Progenitor cell of endocrine pancreas (in vitro differentiated cells): Measurements from ENCODE around the gene PAOX. TPM values are rescaled to one million over a fixed set of nuclear protein-coding genes. Genes with fewer than 3 reads are reported as not detected.

Source experiments
- DNase-seq: peaks from one replicate; pipeline ENCODE4 v3.0.0; 2021; ENCODE audit warnings: low spot score; ENCODE audit not compliant: unreplicated experiment
- H3K27ac Mint-ChIP-seq: 2 replicates; pipeline ENCODE4 v1.8.0; 2021; ENCODE audit warnings: mild to moderate bottlenecking, moderate library complexity, mixed read lengths
- H3K27me3 Mint-ChIP-seq: 2 replicates; pipeline ENCODE4 v1.8.0; 2021; ENCODE audit warnings: mixed read lengths
- H3K36me3 Mint-ChIP-seq: 2 replicates; pipeline ENCODE4 v1.8.0; 2022; ENCODE audit warnings: mixed read lengths; ENCODE audit not compliant: insufficient read depth
- H3K4me1 Mint-ChIP-seq: 2 replicates; pipeline ENCODE4 v1.8.0; 2021; ENCODE audit warnings: low read depth, mixed read lengths
- H3K4me3 Mint-ChIP-seq: 2 replicates; pipeline ENCODE4 v1.8.0; 2021; ENCODE audit warnings: low read depth, mild to moderate bottlenecking, moderate library complexity, mixed read lengths
- H3K9me3 Mint-ChIP-seq: 2 replicates; pipeline ENCODE4 v1.8.0; 2021; ENCODE audit warnings: low read depth, mixed read lengths
- CTCF ChIP-seq: fragments of 200-600 bp; sonication (generic); IDR thresholded peaks from one replicate; pipeline ENCODE4 v1.5.0; 2021; ENCODE audit warnings: antibody characterized with exemption, mild to moderate bottlenecking; ENCODE audit not compliant: unreplicated experiment
- total RNA-seq: library from RNA; stranded (reverse); gene quantifications from 2 replicates; pipeline ENCODE4 v1.2.1, GENCODE V29; 2021

PAOX gene
- total RNA-seq, 1 donor from 2014 or later: 11.9 TPM

DNA sequence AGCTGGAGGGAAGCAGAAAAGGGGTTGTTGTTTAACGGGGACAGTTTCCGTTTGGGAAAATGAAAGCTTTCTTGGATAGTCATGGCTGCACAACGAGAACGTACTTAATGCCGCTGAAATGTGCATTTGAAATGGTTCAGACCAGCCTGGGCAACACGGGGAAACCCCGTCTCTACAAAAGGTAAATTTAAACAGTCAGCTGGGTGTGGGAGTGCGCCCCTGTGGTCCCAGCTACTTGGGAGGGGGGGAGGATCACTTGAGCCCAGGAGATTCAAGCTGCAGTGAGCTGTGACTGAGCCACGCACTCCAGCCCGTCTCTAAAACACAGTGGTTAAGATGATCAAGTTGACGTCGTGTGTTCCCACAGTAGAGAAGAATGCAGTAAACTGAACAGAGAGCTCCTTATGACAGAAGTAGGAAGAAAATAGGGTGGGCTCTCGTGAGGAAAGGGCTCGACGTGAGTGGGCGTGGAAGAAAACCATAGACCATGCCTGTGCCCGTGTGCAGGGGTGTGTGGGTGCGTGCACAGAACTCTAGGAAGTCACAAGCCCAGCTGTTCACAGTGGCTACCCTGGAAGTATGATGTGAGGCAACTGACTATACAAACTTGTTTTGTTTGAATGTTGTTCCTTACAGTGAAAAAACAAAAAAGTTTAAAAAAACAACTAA, 17.2 kb upstream of the PAOX start:
- Mint-ChIP-seq H3K4me3 (no peak overlapping the region), H3K4me1 (peaks cover 6% of the 10 kb centered on the region), H3K36me3 (peaks cover 8% of the 10 kb centered on the region), H3K27ac (no peak overlapping the region), H3K9me3 (no peaks in the 10 kb centered on the region), H3K27me3 (no peaks in the 10 kb centered on the region)
- no peak for DNase-seq
- TF ChIP-seq CTCF: no peak

GRCh38 chr10:133362846-133363245, 16.2 kb upstream of the PAOX start:
- Mint-ChIP-seq H3K9me3 (no peaks in the 10 kb centered on the region), H3K36me3 (peaks cover 8% of the 10 kb centered on the region), H3K4me3 (no peak overlapping the region), H3K27me3 (no peaks in the 10 kb centered on the region), H3K4me1 (peaks cover 6% of the 10 kb centered on the region), H3K27ac (no peak overlapping the region)
- DNase-seq: no peak
- no peak for TF ChIP-seq CTCF

DNA sequence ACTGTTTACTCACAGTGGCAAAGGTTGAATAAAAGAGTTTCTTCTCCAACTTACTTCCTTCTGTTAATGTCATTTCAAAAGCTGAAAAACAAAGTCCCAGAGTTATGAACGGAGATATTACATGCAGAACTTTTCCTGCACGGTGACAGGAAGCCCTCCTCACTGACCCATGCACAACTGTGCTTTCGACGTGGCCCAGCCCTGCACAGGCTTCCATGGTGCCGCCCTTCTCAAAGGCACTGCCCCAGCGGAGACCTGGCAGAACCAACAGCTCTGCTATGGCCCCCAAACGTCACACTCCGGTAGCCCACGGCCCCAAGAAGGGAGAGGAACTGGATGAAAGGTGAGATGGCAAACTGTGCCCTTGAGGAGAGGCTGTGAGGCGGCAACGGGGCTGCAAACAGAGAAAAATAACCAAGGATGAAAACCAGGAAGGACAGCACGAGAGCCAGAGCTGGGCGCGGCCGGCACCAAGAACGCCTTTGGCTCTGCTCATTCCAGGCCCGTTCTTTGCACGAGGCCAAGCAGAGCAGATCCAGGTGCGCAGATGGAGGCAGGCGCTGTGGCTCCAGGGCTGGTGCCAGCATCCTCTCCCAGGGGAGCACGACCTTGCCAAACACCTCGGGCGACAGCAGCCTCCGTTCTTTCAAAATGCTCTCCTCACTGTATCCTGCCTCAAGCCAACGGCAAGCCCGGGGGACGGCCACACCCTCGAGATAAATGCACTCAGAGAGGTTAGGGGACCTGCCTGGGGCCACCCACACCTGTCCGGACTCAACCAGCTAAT, 14.2 kb upstream of the PAOX start:
- no peak overlapping the region for H3K4me3 Mint-ChIP-seq
- no peak for TF ChIP-seq CTCF
- no peak for DNase-seq
- H3K27me3 Mint-ChIP-seq: no peaks in the 10 kb centered on the region
- peak overlapping the region; percentile 13 for H3K27ac Mint-ChIP-seq
- H3K9me3 Mint-ChIP-seq: no peaks in the 10 kb centered on the region
- peaks cover 11% of the 10 kb centered on the region for H3K36me3 Mint-ChIP-seq
- peaks cover 5% of the 10 kb centered on the region for H3K4me1 Mint-ChIP-seq

DNA sequence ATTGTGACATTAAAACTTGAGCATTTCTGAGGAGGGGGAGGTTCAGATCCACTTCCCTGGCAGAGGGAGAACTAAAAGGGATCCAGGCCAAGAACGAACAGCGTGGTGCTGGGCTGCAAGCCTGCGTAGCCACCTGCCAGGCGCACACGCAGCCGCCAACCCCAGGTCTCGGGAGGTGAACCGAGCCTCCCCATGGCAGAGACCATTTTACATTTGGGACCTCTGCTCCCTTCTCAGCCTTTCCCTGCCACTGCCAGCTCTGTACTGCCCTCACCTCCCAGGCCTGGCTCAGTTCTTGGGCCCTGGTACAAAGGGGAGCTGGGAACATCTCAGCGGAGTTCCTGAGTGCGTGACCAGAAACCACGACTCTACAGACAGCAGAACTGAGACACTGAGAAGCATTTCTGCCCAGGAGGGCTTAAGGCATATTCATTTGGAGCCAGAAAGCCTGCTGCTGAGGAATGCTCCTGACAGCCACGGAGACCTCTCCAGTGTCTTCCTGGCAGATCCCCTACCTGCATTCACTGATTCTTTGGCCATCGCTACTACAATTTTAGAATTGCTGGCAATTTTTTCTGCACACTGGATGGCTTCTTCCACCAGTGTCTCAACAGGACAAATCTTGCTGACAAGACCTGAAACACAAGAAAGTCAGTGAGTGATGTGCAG, 13.5 kb upstream of the PAOX start:
- no peaks in the 10 kb centered on the region for H3K27me3 Mint-ChIP-seq
- DNase-seq: no peak
- no peaks in the 10 kb centered on the region for H3K4me1 Mint-ChIP-seq
- no peak overlapping the region for H3K4me3 Mint-ChIP-seq
- peak overlapping the region; percentile 13 for H3K27ac Mint-ChIP-seq
- no peaks in the 10 kb centered on the region for H3K9me3 Mint-ChIP-seq
- peaks cover 11% of the 10 kb centered on the region for H3K36me3 Mint-ChIP-seq
- no peak for TF ChIP-seq CTCF

GRCh38 chr10:133366130-133366478, 13.0 kb upstream of the PAOX start:
- H3K36me3 Mint-ChIP-seq: peaks cover 11% of the 10 kb centered on the region
- no peak for DNase-seq
- H3K9me3 Mint-ChIP-seq: no peaks in the 10 kb centered on the region
- no peak overlapping the region for H3K27ac Mint-ChIP-seq
- no peaks in the 10 kb centered on the region for H3K27me3 Mint-ChIP-seq
- no peak for TF ChIP-seq CTCF
- H3K4me3 Mint-ChIP-seq: no peak overlapping the region
- no peaks in the 10 kb centered on the region for H3K4me1 Mint-ChIP-seq
